Glutamatergic neuron (in vitro differentiated cells): Measurements from ENCODE around the gene GPR155. TPM values are rescaled to one million over a fixed set of nuclear protein-coding genes. Genes with fewer than 3 reads are reported as not detected.
A peak's percentile ranks its signal among the peaks of the same experiment; 100 is the strongest.
"Not testable (repeated sequence)": the region's sequence is repeated elsewhere in the genome, so short reads cannot be mapped to it uniquely, and the experiment has no call there.

ENCODE experiments used
- DNase-seq: peaks from one replicate; pipeline ENCODE4 v3.0.0; 2022
- H3K27ac Mint-ChIP-seq: one replicate; pipeline ENCODE4 v1.8.0; 2020; ENCODE audit warnings: mild to moderate bottlenecking, mixed read lengths, inconsistent platforms; ENCODE audit not compliant: unreplicated experiment
- H3K27me3 Mint-ChIP-seq: one replicate; pipeline ENCODE4 v1.8.0; 2020; ENCODE audit warnings: mild to moderate bottlenecking, moderate library complexity, mixed read lengths, inconsistent platforms; ENCODE audit not compliant: unreplicated experiment
- H3K36me3 Mint-ChIP-seq: one replicate; pipeline ENCODE4 v1.8.0; 2020; ENCODE audit warnings: mild to moderate bottlenecking, mixed read lengths, inconsistent platforms; ENCODE audit not compliant: unreplicated experiment
- H3K4me1 Mint-ChIP-seq: one replicate; pipeline ENCODE4 v1.8.0; 2020; ENCODE audit warnings: mild to moderate bottlenecking, low read depth, mixed read lengths, inconsistent platforms; ENCODE audit not compliant: unreplicated experiment
- H3K4me3 Mint-ChIP-seq: one replicate; pipeline ENCODE4 v1.8.0; 2020; ENCODE audit warnings: mild to moderate bottlenecking, mixed read lengths, inconsistent platforms; ENCODE audit not compliant: unreplicated experiment
- H3K9me3 Mint-ChIP-seq: one replicate; pipeline ENCODE4 v1.8.0; 2020; ENCODE audit warnings: mild to moderate bottlenecking, moderate library complexity, mixed read lengths, inconsistent platforms; ENCODE audit not compliant: unreplicated experiment
- total RNA-seq: library from RNA; stranded (reverse); fragmentation: NEBNext Ultra II Directional; extraction: Animal tissue kit (Norgen Biotek cat#: 25700); gene quantifications from one replicate; pipeline ENCODE4 v1.2.1, GENCODE V29; 2021; ENCODE audit not compliant: unreplicated experiment
- TF ChIP-seq, protein P1 (sequence below): fragments of 200-600 bp; sonication (generic); IDR thresholded peaks from one replicate; pipeline ENCODE4 v1.5.0; 2021; ENCODE audit not compliant: partially characterized antibody, unreplicated experiment

Gene GPR155
- total RNA-seq, 1 donor from 2014 or later, result 51.1 TPM

DNA sequence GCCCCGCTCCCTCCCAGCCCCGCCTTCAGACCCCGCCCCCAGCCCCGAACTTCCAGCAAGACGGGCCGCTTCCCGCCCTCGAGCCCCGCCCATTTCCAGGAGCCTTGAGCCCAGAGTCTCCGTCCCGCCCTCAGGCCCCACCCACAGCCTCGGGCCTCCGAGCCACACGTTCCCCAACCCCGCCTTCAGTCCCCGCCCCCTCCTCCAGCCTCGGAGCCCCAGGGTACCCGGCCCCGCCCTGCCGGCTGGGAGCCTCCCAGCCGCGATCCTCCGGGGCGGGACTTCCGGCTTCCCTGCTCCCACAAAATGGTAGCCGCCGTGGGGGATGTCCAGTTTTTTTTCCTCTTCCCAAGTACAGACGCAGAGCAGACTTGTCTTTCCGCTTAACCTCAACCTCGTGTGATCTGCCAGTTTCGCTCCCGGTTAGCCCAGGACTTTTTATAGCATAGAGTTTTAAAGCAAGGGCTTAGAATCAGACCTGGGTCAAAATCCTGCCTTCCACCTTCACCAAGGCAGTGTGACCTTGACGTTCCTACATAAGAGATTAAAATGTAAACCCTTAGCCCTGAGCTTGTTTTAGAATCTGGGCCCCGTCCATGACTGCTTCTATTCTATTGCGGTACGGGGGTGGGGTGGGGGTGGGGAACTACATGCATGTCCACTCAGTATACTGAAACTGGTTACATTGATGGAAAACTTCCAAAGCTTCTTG is 435 bp upstream of the GPR155 start:
- peaks cover 1% of the 10 kb centered on the region for H3K4me1 Mint-ChIP-seq
- peak; percentile 100 for DNase-seq
- TF ChIP-seq, protein P1, sequence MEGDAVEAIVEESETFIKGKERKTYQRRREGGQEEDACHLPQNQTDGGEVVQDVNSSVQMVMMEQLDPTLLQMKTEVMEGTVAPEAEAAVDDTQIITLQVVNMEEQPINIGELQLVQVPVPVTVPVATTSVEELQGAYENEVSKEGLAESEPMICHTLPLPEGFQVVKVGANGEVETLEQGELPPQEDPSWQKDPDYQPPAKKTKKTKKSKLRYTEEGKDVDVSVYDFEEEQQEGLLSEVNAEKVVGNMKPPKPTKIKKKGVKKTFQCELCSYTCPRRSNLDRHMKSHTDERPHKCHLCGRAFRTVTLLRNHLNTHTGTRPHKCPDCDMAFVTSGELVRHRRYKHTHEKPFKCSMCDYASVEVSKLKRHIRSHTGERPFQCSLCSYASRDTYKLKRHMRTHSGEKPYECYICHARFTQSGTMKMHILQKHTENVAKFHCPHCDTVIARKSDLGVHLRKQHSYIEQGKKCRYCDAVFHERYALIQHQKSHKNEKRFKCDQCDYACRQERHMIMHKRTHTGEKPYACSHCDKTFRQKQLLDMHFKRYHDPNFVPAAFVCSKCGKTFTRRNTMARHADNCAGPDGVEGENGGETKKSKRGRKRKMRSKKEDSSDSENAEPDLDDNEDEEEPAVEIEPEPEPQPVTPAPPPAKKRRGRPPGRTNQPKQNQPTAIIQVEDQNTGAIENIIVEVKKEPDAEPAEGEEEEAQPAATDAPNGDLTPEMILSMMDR, result no peak
- H3K36me3 Mint-ChIP-seq, result peaks cover 4% of the 10 kb centered on the region
- peaks cover 2% of the 10 kb centered on the region for H3K27me3 Mint-ChIP-seq
- H3K4me3 Mint-ChIP-seq, result peak overlapping the region; percentile 93
- H3K9me3 Mint-ChIP-seq, result peaks cover 6% of the 10 kb centered on the region
- peak overlapping the region; percentile 97 for H3K27ac Mint-ChIP-seq

DNA sequence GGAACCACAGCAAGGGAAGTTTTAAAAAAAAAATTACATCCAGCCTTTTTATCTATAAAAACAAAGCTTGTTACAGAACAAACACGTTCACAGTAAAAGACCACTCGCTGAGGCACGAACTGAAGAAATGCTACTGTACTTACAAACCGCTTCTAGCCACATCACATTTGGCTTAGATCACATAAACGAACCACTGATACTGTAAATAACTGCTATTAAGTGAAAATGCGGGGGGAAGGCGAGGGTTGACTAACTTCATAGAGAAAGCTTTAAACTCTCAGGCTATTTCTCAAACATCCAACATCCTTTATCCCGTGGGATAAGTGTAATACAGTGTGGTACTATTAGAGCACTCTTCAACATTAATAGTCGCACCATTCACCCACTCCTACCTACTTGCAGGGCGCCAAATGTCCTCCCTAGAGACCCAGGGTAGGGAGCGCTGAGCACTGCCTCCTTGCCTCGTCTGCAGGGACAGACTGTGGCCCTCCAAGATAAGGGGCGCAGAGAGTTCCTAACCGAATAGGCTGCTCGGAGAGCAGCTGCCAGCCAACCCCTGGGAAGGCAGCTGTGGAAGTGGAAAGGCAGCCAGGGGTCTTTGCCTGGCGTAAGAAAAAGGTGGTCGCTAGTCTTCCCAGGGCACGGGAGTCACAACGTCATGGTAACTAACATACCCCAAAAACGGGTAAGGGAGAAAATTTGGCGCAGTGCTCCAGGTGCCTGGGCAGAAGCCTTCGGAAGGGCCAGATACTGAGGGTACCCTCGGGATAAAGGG is 854 bp downstream of the GPR155 start:
- Mint-ChIP-seq H3K9me3 (peaks cover 6% of the 10 kb centered on the region), H3K36me3 (peaks cover 7% of the 10 kb centered on the region), H3K27ac (peak overlapping the region; percentile 93), H3K4me3 (peak overlapping the region; percentile 97), H3K27me3 (peaks cover 2% of the 10 kb centered on the region), H3K4me1 (peaks cover 1% of the 10 kb centered on the region)
- peak; percentile 30 for DNase-seq
- TF ChIP-seq, protein P1, result no peak

DNA sequence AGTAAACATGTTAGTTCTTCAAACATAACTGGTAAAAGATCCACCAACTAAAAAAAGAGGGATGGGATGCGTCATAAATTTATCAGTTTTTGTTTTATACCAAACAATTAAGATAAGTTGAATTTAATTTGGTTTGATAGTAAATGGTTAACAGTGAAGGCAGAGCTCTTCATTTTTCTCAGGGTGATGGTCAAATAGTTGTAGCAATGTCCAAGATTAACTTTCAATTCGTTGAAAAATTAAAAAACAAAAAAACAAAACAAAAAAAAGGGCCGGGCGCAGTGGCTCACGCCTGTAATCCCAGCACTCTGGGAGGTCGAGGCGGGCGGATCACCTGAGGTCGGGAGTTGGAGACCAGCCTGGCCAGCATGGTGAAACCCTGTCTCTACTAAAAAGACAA is 1.8 kb downstream of the GPR155 start:
- H3K9me3 Mint-ChIP-seq, H3K36me3 Mint-ChIP-seq, H3K27me3 Mint-ChIP-seq, H3K27ac Mint-ChIP-seq, DNase-seq, H3K4me1 Mint-ChIP-seq: not testable (repeated sequence)
- peak overlapping the region; percentile 97 for H3K4me3 Mint-ChIP-seq

DNA sequence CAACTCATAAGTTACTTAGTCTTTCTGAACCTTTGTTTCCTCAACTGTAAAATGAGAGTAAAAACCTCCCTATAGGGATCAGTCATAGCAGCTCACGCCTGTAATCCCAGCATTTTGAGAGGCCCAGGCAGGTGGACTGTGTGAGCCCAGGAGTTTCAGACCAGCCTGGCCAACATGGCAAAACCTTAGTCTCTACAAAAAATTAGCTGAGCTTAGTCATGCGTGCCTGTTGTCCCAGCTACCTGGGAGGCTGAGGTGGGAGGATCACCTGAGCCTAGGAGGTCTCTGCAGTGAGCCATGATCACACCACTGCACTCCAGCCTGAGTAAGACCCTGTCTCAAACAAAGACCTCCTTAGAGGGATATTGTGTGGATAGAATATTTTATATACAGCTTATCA is 2.3 kb downstream of the GPR155 start:
- Mint-ChIP-seq H3K4me3 (peak overlapping the region; percentile 97), H3K27me3 (peaks cover 2% of the 10 kb centered on the region), H3K4me1 (peaks cover 5% of the 10 kb centered on the region), H3K9me3 (peaks cover 6% of the 10 kb centered on the region), H3K27ac (no peak overlapping the region), H3K36me3 (peaks cover 7% of the 10 kb centered on the region)
- TF ChIP-seq, protein P1, result no peak
- DNase-seq, result no peak

DNA sequence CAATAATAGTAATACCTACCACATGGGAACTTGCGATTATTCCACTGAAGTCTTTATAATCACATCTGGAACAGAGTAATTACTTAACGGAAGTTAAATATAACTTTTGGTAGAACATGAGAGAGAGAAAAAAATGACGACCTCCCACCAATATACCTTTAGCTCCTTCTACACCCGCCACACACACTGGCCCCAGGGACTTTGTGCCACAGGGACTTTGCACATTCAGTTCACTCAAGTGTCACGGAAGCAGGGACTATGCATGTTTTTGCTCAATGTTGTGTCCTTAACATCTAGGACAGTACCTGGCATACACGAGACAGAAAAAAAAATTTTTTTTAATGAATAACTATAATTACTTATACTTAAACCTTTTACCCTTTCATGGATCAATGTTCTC is 4.0 kb downstream of the GPR155 start:
- Mint-ChIP-seq H3K9me3 (peaks cover 9% of the 10 kb centered on the region), H3K36me3 (peaks cover 7% of the 10 kb centered on the region), H3K27me3 (peaks cover 6% of the 10 kb centered on the region), H3K27ac (no peak overlapping the region), H3K4me1 (peaks cover 22% of the 10 kb centered on the region), H3K4me3 (no peak overlapping the region)
- TF ChIP-seq, protein P1, result no peak
- DNase-seq, result no peak
